NB4 (cell line): Measurements from ENCODE around the gene LMNTD2.

Source experiments
- DNase-seq: peaks from one replicate; pipeline ENCODE4 v3.0.0; 2010; ENCODE audit warnings: low read depth
- H3K4me3 ChIP-seq: one replicate; pipeline ENCODE4 v1.5.1; 2011; ENCODE audit warnings: mild to moderate bottlenecking, low read depth, low read length, moderate library complexity
- CTCF ChIP-seq: IDR thresholded peaks from one replicate; pipeline ENCODE4 v1.5.1; 2012; ENCODE audit warnings: low read depth, low read length
- MAX ChIP-seq: IDR thresholded peaks from 2 replicates; pipeline ENCODE4 v1.6.1; 2011; ENCODE audit warnings: low read depth, low read length
- MYC ChIP-seq: IDR thresholded peaks from 2 replicates; pipeline ENCODE4 v1.6.1; 2011; ENCODE audit warnings: low read depth, low read length
- POLR2A ChIP-seq: IDR thresholded peaks from 2 replicates; pipeline ENCODE4 v1.6.1; 2011; ENCODE audit warnings: mild to moderate bottlenecking; ENCODE audit not compliant: insufficient read length; ENCODE audit errors: extremely low read depth

LMNTD2 gene

GRCh38 chr11:533586-534395, 26.7 kb downstream of the LMNTD2 start:
- no peak overlapping the region for H3K4me3 ChIP-seq
- TF ChIP-seq MYC (no peak), MAX (no peak), POLR2A (no peak)
- DNase-seq: no peak

GRCh38 chr11:532986-533585, 27.5 kb downstream of the LMNTD2 start:
- TF ChIP-seq CTCF (no peak), MAX (no peak), POLR2A (no peak), MYC (no peak)
- no peak overlapping the region for H3K4me3 ChIP-seq
- no peak for DNase-seq

- no peak for TF ChIP-seq MAX
- TF ChIP-seq CTCF: no peak
- no peak for TF ChIP-seq POLR2A
- no peak for DNase-seq
- no peak overlapping the region for H3K4me3 ChIP-seq
Observed at GRCh38 chr11:532527-532985, 28.0 kb downstream of the LMNTD2 start.

- TF ChIP-seq MYC (no peak), CTCF (no peak), POLR2A (no peak), MAX (no peak)
- H3K4me3 ChIP-seq: no peak overlapping the region
- no peak for DNase-seq
Observed at GRCh38 chr11:531919-532526, 28.5 kb downstream of the LMNTD2 start.

GRCh38 chr11:530960-531831, 29.3 kb downstream of the LMNTD2 start:
- TF ChIP-seq MAX: no peak
- no peak for TF ChIP-seq POLR2A
- no peak for TF ChIP-seq CTCF
- TF ChIP-seq MYC: no peak
- no peak for DNase-seq

More at GRCh38 chr11:530960-531831, 29.3 kb downstream of the LMNTD2 start:
- no peak overlapping the region for H3K4me3 ChIP-seq
